Endodermal cell (in vitro differentiated cells): ENCODE data around the gene CEP83. TPM values are rescaled to one million over a fixed set of nuclear protein-coding genes. Genes with fewer than 3 reads are reported as not detected.

ENCODE experiments used
- DNase-seq: peaks from one replicate; pipeline ENCODE4 v3.0.0-alpha.2; 2017
- H3K27ac ChIP-seq: 2 replicates; pipeline ENCODE4 v1.5.1; 2013; ENCODE audit warnings: mild to moderate bottlenecking, low read depth, low read length, moderate library complexity
- H3K27me3 ChIP-seq: 2 replicates; pipeline ENCODE4 v1.6.1; 2013; ENCODE audit warnings: mild to moderate bottlenecking, low read length, moderate library complexity; ENCODE audit not compliant: insufficient read depth, control insufficient read depth, poor library complexity, severe bottlenecking
- H3K36me3 ChIP-seq: 2 replicates; pipeline ENCODE4 v1.7.0; 2013; ENCODE audit warnings: mild to moderate bottlenecking, low read length, moderate library complexity; ENCODE audit not compliant: control insufficient read depth, insufficient read depth
- H3K4me1 ChIP-seq: one replicate; pipeline ENCODE4 v1.7.0; 2013; ENCODE audit warnings: low read length; ENCODE audit not compliant: control insufficient read depth, insufficient read depth
- H3K4me3 ChIP-seq: 2 replicates; pipeline ENCODE4 v1.5.1; 2013; ENCODE audit warnings: mild to moderate bottlenecking, low read length, moderate library complexity
- H3K9ac ChIP-seq: 2 replicates; pipeline ENCODE4 v1.6.1; 2013; ENCODE audit warnings: mild to moderate bottlenecking, low read length, moderate library complexity; ENCODE audit not compliant: poor library complexity, severe bottlenecking; ENCODE audit errors: extremely low read depth
- H3K9me3 ChIP-seq: 2 replicates; pipeline ENCODE4 v1.6.1; 2013; ENCODE audit warnings: mild to moderate bottlenecking, low read length, moderate library complexity; ENCODE audit not compliant: control insufficient read depth
- H3K27ac Mint-ChIP-seq: 2 replicates; pipeline ENCODE4 v1.8.0; 2020; ENCODE audit warnings: mixed read lengths
- H3K27me3 Mint-ChIP-seq: 2 replicates; pipeline ENCODE4 v1.8.0; 2021; ENCODE audit warnings: mild to moderate bottlenecking, mixed read lengths; ENCODE audit not compliant: insufficient read depth
- H3K36me3 Mint-ChIP-seq: 2 replicates; pipeline ENCODE4 v1.8.0; 2020; ENCODE audit warnings: low read depth, mixed read lengths
- H3K4me1 Mint-ChIP-seq: 2 replicates; pipeline ENCODE4 v1.8.0; 2020; ENCODE audit warnings: mixed read lengths
- H3K4me3 Mint-ChIP-seq: 2 replicates; pipeline ENCODE4 v1.8.0; 2020; ENCODE audit warnings: mild to moderate bottlenecking, moderate library complexity, mixed read lengths
- H3K9me3 Mint-ChIP-seq: 2 replicates; pipeline ENCODE4 v1.8.0; 2020; ENCODE audit warnings: mild to moderate bottlenecking, mixed read lengths
- CTCF ChIP-seq: fragments of 200-600 bp; sonication (generic); conservative IDR thresholded peaks from 2 replicates; pipeline ENCODE4 v1.5.0; 2021; ENCODE audit warnings: antibody characterized with exemption, mild to moderate bottlenecking
- WGBS, 2 experiments: methylation state at CpG; one replicate each; pipeline versions ENCODE4 v1.1.5 to v1.1.7; 2013; ENCODE audit warnings: missing lambda C conversion rate in 2 of 2, mixed read lengths in 1 of 2; ENCODE audit not compliant: insufficient coverage in 1 of 2, insufficient read length in 1 of 2; 5-methylcytosine and 5-hydroxymethylcytosine counted together
- total RNA-seq, 2 donors: library from RNA; stranded (reverse); fragmentation: NEBNext Ultra II Directional in 1 of 2; extraction: Animal tissue kit (Norgen Biotek cat#: 25700) in 1 of 2; gene quantifications; 2 replicates in 1 of 2; 3 replicates in 1 of 2; pipeline ENCODE4 v1.2.1, GENCODE V29; 2021

CEP83 gene
- total RNA-seq, 2 donors from 2014 or later, result 28.6 to 36.3 TPM

- WGBS, 2 experiments, result 83 to 85% methylated on average over 3 to 4 of the region's 4 CpGs
- no peaks in the 10 kb centered on the region for H3K36me3 ChIP-seq
- Mint-ChIP-seq H3K27me3 (no peaks in the 10 kb centered on the region), H3K4me1 (peaks cover 52% of the 10 kb centered on the region), H3K27ac (no peak overlapping the region), H3K9me3 (no peaks in the 10 kb centered on the region), H3K36me3 (no peaks in the 10 kb centered on the region), H3K4me3 (no peak overlapping the region)
- no peak overlapping the region for H3K9ac ChIP-seq
- H3K27me3 ChIP-seq, result no peaks in the 10 kb centered on the region
- no peak overlapping the region for H3K27ac ChIP-seq
- H3K4me3 ChIP-seq, result no peak overlapping the region
- no peaks in the 10 kb centered on the region for H3K9me3 ChIP-seq
- peaks cover 7% of the 10 kb centered on the region for H3K4me1 ChIP-seq
- no peak for TF ChIP-seq CTCF
- peak; percentile 55 for DNase-seq
These were observed 173.0 kb downstream of the CEP83 start for GRCh38 chr12:94286583-94287244.

- Mint-ChIP-seq H3K36me3 (no peaks in the 10 kb centered on the region), H3K27me3 (no peaks in the 10 kb centered on the region), H3K27ac (no peak overlapping the region), H3K4me3 (no peak overlapping the region), H3K9me3 (no peaks in the 10 kb centered on the region), H3K4me1 (peaks cover 49% of the 10 kb centered on the region)
- Histone ChIP-seq H3K27me3 (no peaks in the 10 kb centered on the region), H3K9me3 (no peaks in the 10 kb centered on the region), H3K9ac (no peak overlapping the region), H3K4me3 (no peak overlapping the region), H3K27ac (no peak overlapping the region), H3K36me3 (no peaks in the 10 kb centered on the region), H3K4me1 (peaks cover 7% of the 10 kb centered on the region)
- no peak for DNase-seq
- TF ChIP-seq CTCF, result no peak
- 89 to 96% methylated on average over 6 to 8 of the region's 8 CpGs for WGBS, 2 experiments
These were observed 173.6 kb downstream of the CEP83 start for GRCh38 chr12:94285943-94286582.

GRCh38 chr12:94284859-94285258 is 174.8 kb downstream of the CEP83 start:
- Mint-ChIP-seq H3K27me3 (no peaks in the 10 kb centered on the region), H3K27ac (no peak overlapping the region)
- TF ChIP-seq CTCF, result no peak

More at GRCh38 chr12:94284859-94285258, 174.8 kb downstream of the CEP83 start:
- Histone ChIP-seq H3K27me3 (no peaks in the 10 kb centered on the region), H3K9ac (no peak overlapping the region), H3K9me3 (no peaks in the 10 kb centered on the region), H3K27ac (no peak overlapping the region), H3K36me3 (no peaks in the 10 kb centered on the region), H3K4me1 (peaks cover 2% of the 10 kb centered on the region), H3K4me3 (no peak overlapping the region)
- Mint-ChIP-seq H3K4me1 (peaks cover 37% of the 10 kb centered on the region), H3K9me3 (no peaks in the 10 kb centered on the region), H3K36me3 (no peaks in the 10 kb centered on the region), H3K4me3 (no peak overlapping the region)
- WGBS, 2 experiments, result 79 to 86% methylated on average over 2 of the region's 2 CpGs
- DNase-seq, result peak; percentile 38
